Measurements from ENCODE around the gene RPS6KC1.
"Not testable (repeated sequence)": the region's sequence is repeated elsewhere in the genome, so short reads cannot be mapped to it uniquely, and the experiment has no call there.

The RPS6KC1 gene

DNA sequence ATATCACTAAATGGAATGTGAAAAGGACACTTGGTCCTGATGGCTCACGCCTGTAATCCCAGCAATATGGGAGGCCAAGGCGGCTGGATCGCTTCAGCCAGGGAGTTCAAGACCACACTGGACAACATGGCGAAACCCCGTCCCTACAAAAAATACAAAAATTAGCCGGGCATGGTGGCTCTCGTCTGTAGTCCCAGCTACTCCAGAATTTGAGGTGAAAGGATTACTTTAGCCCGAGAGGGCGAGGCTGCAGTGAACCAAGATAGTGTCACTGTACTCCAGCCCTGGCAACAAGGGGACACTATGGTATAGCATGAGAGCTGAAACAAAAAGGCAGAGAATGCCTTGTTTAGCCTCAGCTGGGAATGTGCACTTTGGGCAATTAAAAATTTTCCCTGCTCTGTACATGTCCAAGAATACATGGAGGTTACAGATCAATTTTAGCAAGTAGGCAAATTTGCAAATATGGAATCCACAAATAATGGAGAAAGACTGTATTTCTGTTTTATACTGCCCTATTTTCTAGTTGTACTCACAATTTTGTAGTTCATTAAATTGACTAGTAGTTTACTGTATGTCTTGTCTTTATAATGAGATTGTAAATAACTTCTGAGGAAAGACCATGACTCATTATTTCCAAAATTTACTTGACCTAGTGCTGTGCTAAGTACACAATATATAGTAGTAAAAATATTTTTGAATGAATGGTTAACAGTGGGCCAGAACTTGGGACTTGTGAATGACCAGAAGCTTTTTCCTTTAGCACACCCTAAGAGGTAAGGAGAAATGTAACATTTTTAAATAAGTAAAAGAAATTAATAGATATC, 33.4 kb upstream of the RPS6KC1 start:
- WGBS (ENCODE audit: insufficient coverage): 99% methylated on average over 9 of the region's 9 CpGs
- Histone ChIP-seq H3K4me3 (ENCODE audit: control insufficient read depth in 1 of 7, extremely low read depth in 1 of 7, insufficient read depth in 4 of 7, low read depth in 2 of 7, low read length in 6 of 7) (no peak overlapping the region), H3K27ac (ENCODE audit: insufficient read depth in 1 of 2, low read depth in 1 of 2, low read length in 2 of 2, poor library complexity in 1 of 2, severe bottlenecking in 2 of 2) (peak overlapping the region in 1 of 2 experiments; percentile 74), H3K36me3 (ENCODE audit: control insufficient read depth in 4 of 4, insufficient read depth in 4 of 4, low read length in 3 of 4) (peaks cover 0 to 4% (median 1%) of the 10 kb centered on the region in 4 experiments), H3K27me3 (replicated peaks in 2 of 5; ENCODE audit: control insufficient read depth in 4 of 5, insufficient read depth in 5 of 5, low read length in 4 of 5) (no peaks in the 10 kb centered on the region), H3K4me1 (ENCODE audit: control extremely low read depth in 1 of 4, control insufficient read depth in 4 of 4, insufficient read depth in 4 of 4, low read length in 3 of 4) (peaks cover 7 to 13% (median 12%) of the 10 kb centered on the region in 4 experiments), H3K9me3 (ENCODE audit: control extremely low read depth in 1 of 5, control insufficient read depth in 4 of 5, insufficient read depth in 2 of 5, low read depth in 1 of 5, low read length in 4 of 5) (no peaks in the 10 kb centered on the region)
- CTCF ChIA-PET: interaction anchor here (1.8 kb wide), 1 partner anchor 53 kb away, joined by 4 read pairs; no protein-coding TSS in a partner anchor
- no peak for DNase-seq
- POLR2A ChIA-PET: no interaction called here

DNA sequence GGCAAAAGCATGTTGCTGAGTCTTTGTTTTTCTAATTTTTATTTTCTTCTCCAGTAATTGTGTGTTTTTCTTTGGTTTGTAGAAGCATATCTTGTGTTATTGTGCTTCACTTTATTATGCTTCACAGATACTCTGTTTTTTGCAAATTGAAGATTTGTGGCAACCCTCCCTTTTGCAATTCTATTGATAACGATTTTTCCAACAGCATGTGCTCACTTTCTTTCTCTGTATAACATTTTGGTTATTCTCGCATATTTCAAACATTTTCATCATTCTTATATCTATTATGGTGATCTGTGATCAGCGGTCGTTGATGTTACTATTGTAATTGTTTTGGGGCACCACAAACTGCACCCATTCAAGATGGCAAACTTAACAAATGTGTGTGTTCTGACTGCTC, 31.6 kb upstream of the RPS6KC1 start:
- no peak for DNase-seq

DNA sequence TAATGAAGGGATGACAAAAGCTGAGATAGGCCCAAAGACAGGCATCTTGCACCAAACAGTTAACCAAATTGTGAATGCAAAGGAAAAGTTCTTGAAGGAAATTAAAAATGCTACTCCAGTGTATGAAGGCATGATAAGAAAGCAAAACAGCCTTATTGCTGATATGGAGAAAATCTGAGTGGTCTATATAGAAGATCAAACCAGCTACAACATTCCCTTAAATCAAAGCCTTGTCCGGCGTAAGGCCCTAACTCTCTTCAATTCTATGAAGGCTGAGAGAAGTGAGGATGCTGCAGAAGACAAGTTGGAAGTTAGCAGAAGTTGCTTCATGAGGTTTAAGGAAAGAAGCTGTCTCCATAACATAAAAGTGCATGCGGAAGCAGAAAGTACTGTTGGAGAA, 31.0 kb upstream of the RPS6KC1 start:
- Histone ChIP-seq H3K27me3 (replicated peaks in 2 of 5; ENCODE audit: control insufficient read depth in 4 of 5, insufficient read depth in 5 of 5, low read length in 4 of 5) (no peaks in the 10 kb centered on the region), H3K4me3 (ENCODE audit: control insufficient read depth in 1 of 7, extremely low read depth in 1 of 7, insufficient read depth in 4 of 7, low read depth in 2 of 7, low read length in 6 of 7) (no peak overlapping the region), H3K36me3 (ENCODE audit: control insufficient read depth in 4 of 4, insufficient read depth in 4 of 4, low read length in 3 of 4) (no peaks in the 10 kb centered on the region), H3K4me1 (ENCODE audit: control extremely low read depth in 1 of 4, control insufficient read depth in 4 of 4, insufficient read depth in 4 of 4, low read length in 3 of 4) (peaks cover 0 to 4% (median 3%) of the 10 kb centered on the region in 4 experiments), H3K27ac (ENCODE audit: insufficient read depth in 1 of 2, low read depth in 1 of 2, low read length in 2 of 2, poor library complexity in 1 of 2, severe bottlenecking in 2 of 2) (no peak overlapping the region), H3K9me3 (ENCODE audit: control extremely low read depth in 1 of 5, control insufficient read depth in 4 of 5, insufficient read depth in 2 of 5, low read depth in 1 of 5, low read length in 4 of 5) (peaks cover 0 to 2% (median 0%) of the 10 kb centered on the region in 5 experiments)
- ChIA-PET POLR2A (no interaction called here), CTCF (interaction anchor here (0.9 to 1.2 kb wide), 2 partner anchors 15 to 20 kb away, joined by 3 to 4 read pairs; no protein-coding TSS in a partner anchor)
- WGBS (ENCODE audit: insufficient coverage): 100% methylated on average over 1 of the region's 3 CpGs
- DNase-seq: no peak

More for the DNA sequence above, 31.6 kb upstream of the RPS6KC1 start:
- H3K27me3 ChIP-seq (replicated peaks in 2 of 5; ENCODE audit: control insufficient read depth in 4 of 5, insufficient read depth in 5 of 5, low read length in 4 of 5): no peaks in the 10 kb centered on the region
- WGBS (ENCODE audit: insufficient coverage): no CpG with 5 or more reads among the region's 4 CpGs
- ChIA-PET CTCF (no interaction called here), POLR2A (no interaction called here)
- H3K4me3 ChIP-seq (ENCODE audit: control insufficient read depth in 1 of 7, extremely low read depth in 1 of 7, insufficient read depth in 4 of 7, low read depth in 2 of 7, low read length in 6 of 7): no peak overlapping the region
- no peak overlapping the region for H3K27ac ChIP-seq (ENCODE audit: insufficient read depth in 1 of 2, low read depth in 1 of 2, low read length in 2 of 2, poor library complexity in 1 of 2, severe bottlenecking in 2 of 2)
- no peaks in the 10 kb centered on the region for H3K9me3 ChIP-seq (ENCODE audit: control extremely low read depth in 1 of 5, control insufficient read depth in 4 of 5, insufficient read depth in 2 of 5, low read depth in 1 of 5, low read length in 4 of 5)
- H3K4me1 ChIP-seq (ENCODE audit: control extremely low read depth in 1 of 4, control insufficient read depth in 4 of 4, insufficient read depth in 4 of 4, low read length in 3 of 4): peaks cover 0 to 10% (median 7%) of the 10 kb centered on the region in 4 experiments
- no peaks in the 10 kb centered on the region for H3K36me3 ChIP-seq (ENCODE audit: control insufficient read depth in 4 of 4, insufficient read depth in 4 of 4, low read length in 3 of 4)

DNA sequence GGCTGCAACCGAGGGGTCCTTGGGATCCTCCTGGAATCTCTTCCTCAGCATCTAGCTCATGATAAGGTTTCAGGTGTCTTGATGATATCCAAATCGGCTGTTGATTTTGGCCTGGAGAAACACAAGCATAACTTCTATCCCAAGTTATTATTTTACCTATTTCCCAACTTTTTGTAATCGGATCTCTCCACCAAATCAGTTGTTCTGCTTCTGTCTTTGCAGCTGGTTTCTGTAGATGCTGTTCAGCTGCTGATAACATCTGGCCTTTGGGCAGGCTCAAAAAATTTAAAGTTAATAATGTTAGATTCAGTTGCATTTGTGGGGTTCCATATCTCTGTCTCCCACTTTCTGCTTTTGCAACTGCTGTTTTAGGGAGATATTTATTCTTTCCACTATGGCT, 24.0 kb upstream of the RPS6KC1 start:
- H3K27ac ChIP-seq (ENCODE audit: insufficient read depth in 1 of 2, low read depth in 1 of 2, low read length in 2 of 2, poor library complexity in 1 of 2, severe bottlenecking in 2 of 2); H3K9me3 ChIP-seq (ENCODE audit: control extremely low read depth in 1 of 5, control insufficient read depth in 4 of 5, insufficient read depth in 2 of 5, low read depth in 1 of 5, low read length in 4 of 5); H3K4me1 ChIP-seq (ENCODE audit: control extremely low read depth in 1 of 4, control insufficient read depth in 4 of 4, insufficient read depth in 4 of 4, low read length in 3 of 4); H3K4me3 ChIP-seq (ENCODE audit: control insufficient read depth in 1 of 7, extremely low read depth in 1 of 7, insufficient read depth in 4 of 7, low read depth in 2 of 7, low read length in 6 of 7); H3K36me3 ChIP-seq (ENCODE audit: control insufficient read depth in 4 of 4, insufficient read depth in 4 of 4, low read length in 3 of 4); DNase-seq; H3K27me3 ChIP-seq (replicated peaks in 2 of 5; ENCODE audit: control insufficient read depth in 4 of 5, insufficient read depth in 5 of 5, low read length in 4 of 5); POLR2A ChIA-PET: not testable (repeated sequence)
- CTCF ChIA-PET: interaction anchor here (1.5 kb wide), 1 partner anchor 15 kb away, joined by 3 read pairs; no protein-coding TSS in a partner anchor
- WGBS (ENCODE audit: insufficient coverage): 100% methylated on average over 1 of the region's 3 CpGs

DNA sequence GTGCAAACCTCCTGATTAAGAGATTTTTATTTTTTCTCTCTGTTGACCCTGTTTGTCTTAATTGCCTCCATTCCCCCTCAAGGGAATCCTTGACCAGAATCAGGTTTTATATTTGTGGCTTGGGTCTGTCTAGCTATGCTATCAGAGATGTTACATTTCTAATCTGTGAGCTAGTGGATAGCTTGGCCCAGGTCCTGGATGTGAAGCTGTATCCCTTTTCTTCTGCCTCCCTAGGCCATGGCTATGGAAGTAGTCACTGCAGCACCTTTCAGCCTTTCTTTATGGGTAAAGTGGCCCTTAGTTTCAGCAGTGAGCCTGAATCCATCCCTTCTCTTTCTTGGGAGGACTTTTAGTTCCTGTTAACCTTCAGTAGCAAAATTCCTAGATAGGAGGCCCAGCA, 18.4 kb upstream of the RPS6KC1 start:
- ChIA-PET POLR2A (no interaction called here), CTCF (no interaction called here)

DNA sequence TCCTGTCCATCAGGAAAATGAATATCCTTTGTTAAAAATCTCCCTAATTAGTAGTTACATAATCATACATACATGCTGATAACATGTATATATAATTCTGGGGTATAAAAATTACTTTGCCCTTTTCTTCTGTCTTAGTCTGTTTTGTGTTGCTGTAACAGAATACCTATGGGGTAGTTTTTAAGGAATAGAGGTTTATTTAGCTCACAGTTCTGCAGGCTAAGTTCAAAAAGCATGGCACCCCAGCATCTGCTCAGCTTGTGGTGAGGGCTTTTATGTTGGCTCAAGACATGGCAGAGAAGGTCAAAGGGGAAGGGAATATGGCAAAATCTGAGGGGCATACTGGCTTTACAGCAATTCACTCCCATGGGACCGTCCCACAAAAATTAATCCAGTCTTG, 16.3 kb upstream of the RPS6KC1 start:
- peaks cover 0 to 2% (median 0%) of the 10 kb centered on the region in 5 experiments for H3K9me3 ChIP-seq (ENCODE audit: control extremely low read depth in 1 of 5, control insufficient read depth in 4 of 5, insufficient read depth in 2 of 5, low read depth in 1 of 5, low read length in 4 of 5)
- no peak overlapping the region for H3K27ac ChIP-seq (ENCODE audit: insufficient read depth in 1 of 2, low read depth in 1 of 2, low read length in 2 of 2, poor library complexity in 1 of 2, severe bottlenecking in 2 of 2)
- no peaks in the 10 kb centered on the region for H3K27me3 ChIP-seq (replicated peaks in 2 of 5; ENCODE audit: control insufficient read depth in 4 of 5, insufficient read depth in 5 of 5, low read length in 4 of 5)
- ChIA-PET CTCF (interaction anchor here (1.2 kb wide), 1 partner anchor 14 kb away, joined by 4 read pairs; no protein-coding TSS in a partner anchor), POLR2A (no interaction called here)
- H3K4me1 ChIP-seq (ENCODE audit: control extremely low read depth in 1 of 4, control insufficient read depth in 4 of 4, insufficient read depth in 4 of 4, low read length in 3 of 4): no peaks in the 10 kb centered on the region
- WGBS (ENCODE audit: insufficient coverage): 100% methylated on average over 1 of the region's 1 CpG
- H3K36me3 ChIP-seq (ENCODE audit: control insufficient read depth in 4 of 4, insufficient read depth in 4 of 4, low read length in 3 of 4): no peaks in the 10 kb centered on the region
- no peak overlapping the region for H3K4me3 ChIP-seq (ENCODE audit: control insufficient read depth in 1 of 7, extremely low read depth in 1 of 7, insufficient read depth in 4 of 7, low read depth in 2 of 7, low read length in 6 of 7)
- no peak for DNase-seq

More for the DNA sequence above, 18.4 kb upstream of the RPS6KC1 start:
- no peaks in the 10 kb centered on the region for H3K27me3 ChIP-seq (replicated peaks in 2 of 5; ENCODE audit: control insufficient read depth in 4 of 5, insufficient read depth in 5 of 5, low read length in 4 of 5)
- H3K9me3 ChIP-seq (ENCODE audit: control extremely low read depth in 1 of 5, control insufficient read depth in 4 of 5, insufficient read depth in 2 of 5, low read depth in 1 of 5, low read length in 4 of 5): peaks cover 0 to 2% (median 0%) of the 10 kb centered on the region in 5 experiments
- no peaks in the 10 kb centered on the region for H3K4me1 ChIP-seq (ENCODE audit: control extremely low read depth in 1 of 4, control insufficient read depth in 4 of 4, insufficient read depth in 4 of 4, low read length in 3 of 4)
- no peak for DNase-seq
- H3K4me3 ChIP-seq (ENCODE audit: control insufficient read depth in 1 of 7, extremely low read depth in 1 of 7, insufficient read depth in 4 of 7, low read depth in 2 of 7, low read length in 6 of 7): no peak overlapping the region
- H3K27ac ChIP-seq (ENCODE audit: insufficient read depth in 1 of 2, low read depth in 1 of 2, low read length in 2 of 2, poor library complexity in 1 of 2, severe bottlenecking in 2 of 2): no peak overlapping the region
- no peaks in the 10 kb centered on the region for H3K36me3 ChIP-seq (ENCODE audit: control insufficient read depth in 4 of 4, insufficient read depth in 4 of 4, low read length in 3 of 4)

DNA sequence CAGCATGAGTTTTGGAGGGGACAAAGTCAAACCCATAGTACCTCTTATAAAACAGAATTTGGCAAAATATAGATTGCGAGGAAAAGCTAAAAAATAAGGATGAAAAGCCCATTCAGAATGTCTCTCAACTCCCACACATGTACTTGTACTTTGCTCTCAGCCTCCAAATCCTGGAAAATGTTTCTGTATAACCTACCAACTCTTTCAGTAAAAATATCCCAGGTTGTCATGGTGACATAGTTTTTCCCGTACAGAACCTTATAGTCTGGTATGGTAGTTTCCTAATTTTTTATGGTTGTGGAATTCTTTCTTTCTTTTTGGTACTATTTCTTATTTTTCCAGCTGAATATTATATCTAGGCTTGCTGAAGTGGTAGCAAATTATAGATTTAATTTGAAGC, 15.5 kb upstream of the RPS6KC1 start:
- H3K27ac ChIP-seq (ENCODE audit: insufficient read depth in 1 of 2, low read depth in 1 of 2, low read length in 2 of 2, poor library complexity in 1 of 2, severe bottlenecking in 2 of 2): no peak overlapping the region
- POLR2A ChIA-PET: no interaction called here
- peaks cover 0 to 2% (median 0%) of the 10 kb centered on the region in 5 experiments for H3K9me3 ChIP-seq (ENCODE audit: control extremely low read depth in 1 of 5, control insufficient read depth in 4 of 5, insufficient read depth in 2 of 5, low read depth in 1 of 5, low read length in 4 of 5)
- CTCF ChIA-PET: interaction anchor here (0.8 to 1.2 kb wide), 3 partner anchors 10 to 15 kb away, joined by 3 to 4 read pairs (median 4); partner anchors contain the start of gene RPS6KC1
- no peaks in the 10 kb centered on the region for H3K27me3 ChIP-seq (replicated peaks in 2 of 5; ENCODE audit: control insufficient read depth in 4 of 5, insufficient read depth in 5 of 5, low read length in 4 of 5)
- no peak for DNase-seq
- H3K4me1 ChIP-seq (ENCODE audit: control extremely low read depth in 1 of 4, control insufficient read depth in 4 of 4, insufficient read depth in 4 of 4, low read length in 3 of 4): no peaks in the 10 kb centered on the region
- WGBS (ENCODE audit: insufficient coverage): no CpG with 5 or more reads among the region's 2 CpGs
- no peak overlapping the region for H3K4me3 ChIP-seq (ENCODE audit: control insufficient read depth in 1 of 7, extremely low read depth in 1 of 7, insufficient read depth in 4 of 7, low read depth in 2 of 7, low read length in 6 of 7)
- H3K36me3 ChIP-seq (ENCODE audit: control insufficient read depth in 4 of 4, insufficient read depth in 4 of 4, low read length in 3 of 4): no peaks in the 10 kb centered on the region

All from common myeloid progenitor, CD34-positive (primary cell).